GM12892 (cell line): ENCODE results near the gene TEKT1.

ENCODE experiments used
- POLR2A ChIP-seq: IDR thresholded peaks from 2 replicates; pipeline ENCODE4 v1.6.1; 2011; ENCODE audit warnings: low read depth, low read length, control low read depth
- POLR2AphosphoS5 ChIP-seq: IDR thresholded peaks from 2 replicates; pipeline ENCODE4 v1.6.1; 2011; ENCODE audit warnings: low read depth, low read length, control low read depth
- TAF1 ChIP-seq: IDR thresholded peaks from 2 replicates; pipeline ENCODE4 v1.6.1; 2011; ENCODE audit warnings: low read depth, mild to moderate bottlenecking, control low read depth, low read length, borderline replicate concordance

DNA sequence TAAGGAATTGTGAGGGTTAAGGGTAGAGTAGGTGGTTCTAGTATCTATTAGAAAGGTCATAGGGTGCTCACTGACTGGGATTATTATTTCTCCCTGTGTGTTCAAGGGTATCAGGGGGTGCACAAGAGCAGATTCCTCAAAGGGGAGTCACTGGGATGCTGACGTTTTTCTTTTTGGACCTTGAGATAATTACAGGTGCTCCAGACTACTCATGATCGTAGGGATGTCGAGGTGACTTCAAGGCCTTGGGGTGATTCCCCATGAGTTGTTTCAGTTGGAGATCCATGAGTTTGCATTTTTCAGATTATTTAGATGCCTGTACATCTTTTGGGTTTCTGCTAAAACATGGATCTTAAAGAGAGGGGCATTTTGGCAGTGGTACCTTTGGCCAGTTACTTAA lies 41.4 kb upstream of the TEKT1 start:
- TF ChIP-seq POLR2A (no peak), POLR2AphosphoS5 (no peak), TAF1 (no peak)
